Stimulated activated CD4-positive, alpha-beta T cell treated with anti-CD3 and anti-CD28 coated beads, Interleukin-2, amount 100 ng/mL, for 24 hours (primary cell): Measurements from ENCODE around the gene ZFAND3.
A peak's percentile ranks its signal among the peaks of the same experiment; 100 is the strongest.
"Not testable (repeated sequence)": the region's sequence is repeated elsewhere in the genome, so short reads cannot be mapped to it uniquely, and the experiment has no call there.

ENCODE experiments used
- DNase-seq, 2 donors: peaks; one replicate each; pipeline ENCODE4 v3.0.0-alpha.2; 2020

ZFAND3 gene

DNA sequence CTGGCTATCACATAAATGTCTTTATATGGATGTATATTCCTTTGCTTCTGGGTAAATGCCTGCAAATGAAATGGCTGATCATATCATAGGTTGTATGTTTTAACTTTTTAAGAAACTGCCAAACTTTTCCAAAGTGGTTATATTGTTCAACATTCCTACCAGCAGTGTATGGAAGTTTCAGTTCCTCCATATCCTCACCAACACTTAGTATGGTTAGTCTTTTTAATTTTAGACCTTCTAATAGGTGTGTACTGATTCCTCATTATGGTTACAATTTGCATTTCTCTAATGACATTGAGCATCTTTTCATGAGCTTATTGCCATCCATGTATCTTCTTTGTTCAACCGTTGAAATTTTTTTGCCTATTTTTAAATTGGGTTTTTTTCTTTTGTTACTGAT, 155.4 kb downstream of the ZFAND3 start:
- no peak for DNase-seq

DNA sequence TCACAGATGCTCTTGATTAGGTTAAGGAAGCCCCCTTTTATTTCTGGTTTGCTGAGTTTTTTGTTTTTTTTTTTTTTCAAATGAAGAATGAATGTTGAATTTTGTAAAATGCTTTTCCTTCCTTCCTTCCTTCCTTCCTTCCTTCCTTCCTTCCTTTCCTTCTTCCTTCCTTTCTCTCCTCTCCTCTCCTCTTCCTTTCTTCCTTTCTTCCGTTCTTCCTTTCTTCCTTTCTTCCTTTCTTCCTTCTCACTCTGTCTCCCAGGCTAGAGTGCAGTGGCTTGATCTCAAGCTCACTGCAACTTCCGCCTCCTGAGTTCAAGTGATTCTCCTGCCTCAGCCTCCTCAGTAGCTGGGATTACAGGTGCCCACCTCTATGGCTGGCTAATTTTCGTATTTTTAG, 158.2 kb downstream of the ZFAND3 start:
- no peak for DNase-seq

- no peak for DNase-seq
Observed at GRCh38 chr6:37979392-37980221, 160.1 kb downstream of the ZFAND3 start.

DNA sequence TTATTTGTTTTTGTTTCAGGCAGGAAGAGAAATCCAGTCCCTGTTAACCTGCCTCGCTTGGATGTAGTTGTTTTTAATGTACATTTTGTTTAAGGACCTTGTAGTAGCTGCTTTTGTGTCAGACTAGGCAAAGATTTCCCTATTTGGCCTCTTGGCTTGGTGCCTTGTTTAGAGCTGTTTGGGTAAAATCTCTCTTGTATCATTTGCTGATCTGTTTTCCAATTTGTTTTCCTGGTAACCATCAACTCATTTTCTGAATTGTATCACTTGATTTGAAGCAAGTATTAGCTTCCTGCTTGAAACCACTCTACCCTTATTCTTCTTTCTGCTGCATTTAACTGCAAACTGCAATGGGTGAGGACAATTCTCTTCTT, 160.7 kb downstream of the ZFAND3 start:
- DNase-seq, result no peak

GRCh38 chr6:37981626-37982025, 162.1 kb downstream of the ZFAND3 start:
- DNase-seq, result no peak

GRCh38 chr6:37982317-37982716, 162.8 kb downstream of the ZFAND3 start:
- no peak for DNase-seq

GRCh38 chr6:37983720-37984501, 164.4 kb downstream of the ZFAND3 start:
- no peak for DNase-seq

DNA sequence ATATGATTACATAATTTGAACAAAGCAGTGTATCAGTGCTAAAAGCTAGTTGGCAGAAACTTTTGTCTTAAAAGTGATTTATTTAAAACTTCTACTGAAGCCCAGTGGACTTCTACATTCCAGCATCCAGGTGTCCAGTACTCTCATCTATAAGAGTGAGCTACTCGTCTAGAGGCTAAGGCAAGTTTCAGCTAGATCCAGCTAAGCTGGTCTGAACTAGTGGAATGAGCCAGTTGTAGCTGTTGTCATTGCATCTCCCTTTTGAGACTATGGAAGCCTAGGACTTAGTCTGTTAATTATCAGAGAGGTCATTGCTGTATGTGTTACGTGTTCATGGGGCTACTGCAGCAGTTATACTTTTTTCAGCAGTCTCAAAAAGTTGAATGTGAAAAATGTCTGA, 165.1 kb downstream of the ZFAND3 start:
- no peak for DNase-seq

DNA sequence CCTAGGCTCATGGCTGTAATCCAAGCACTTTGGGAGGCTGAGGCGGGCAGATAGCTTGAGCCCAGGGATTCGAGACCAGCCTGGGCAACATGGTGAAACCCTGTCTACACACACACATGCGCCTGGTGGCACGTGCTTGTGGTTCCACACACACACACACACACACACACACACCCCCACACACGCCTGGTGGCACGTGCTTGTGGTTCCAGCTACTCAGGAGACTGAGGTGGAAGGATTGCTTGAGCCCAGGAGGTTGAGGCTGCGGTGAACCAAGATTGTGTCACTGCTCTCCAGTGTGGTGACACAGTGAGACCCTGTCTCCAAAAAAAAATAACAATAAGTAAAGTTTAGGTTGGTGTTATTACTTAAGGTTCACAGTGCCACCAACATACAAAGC, 165.8 kb downstream of the ZFAND3 start:
- peak in 1 of 2 donors; percentile 37 for DNase-seq

- peak; percentile 24 to 30 for DNase-seq
Observed at GRCh38 chr6:37987018-37987417, 167.5 kb downstream of the ZFAND3 start.

GRCh38 chr6:37987559-37987958, 168.0 kb downstream of the ZFAND3 start:
- DNase-seq, result no peak

DNA sequence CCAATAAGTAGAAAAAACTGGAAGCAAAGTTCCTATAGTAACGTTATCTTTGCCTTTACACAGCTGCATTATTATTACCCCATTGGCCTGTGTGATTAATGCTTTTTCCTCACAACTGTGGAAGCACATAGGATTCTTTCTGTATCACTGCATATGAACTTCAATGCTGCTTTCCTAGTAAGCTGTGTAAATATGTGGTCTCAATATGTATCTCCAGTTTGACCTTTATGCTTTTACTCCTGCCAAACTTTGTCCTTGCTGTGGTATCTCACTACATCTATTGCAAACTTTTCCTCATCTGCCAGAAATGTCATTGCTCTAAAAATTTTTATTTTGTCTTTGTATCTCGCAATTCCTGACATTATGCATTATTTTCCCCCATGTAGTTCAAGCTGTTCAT, 168.6 kb downstream of the ZFAND3 start:
- no peak for DNase-seq

DNA sequence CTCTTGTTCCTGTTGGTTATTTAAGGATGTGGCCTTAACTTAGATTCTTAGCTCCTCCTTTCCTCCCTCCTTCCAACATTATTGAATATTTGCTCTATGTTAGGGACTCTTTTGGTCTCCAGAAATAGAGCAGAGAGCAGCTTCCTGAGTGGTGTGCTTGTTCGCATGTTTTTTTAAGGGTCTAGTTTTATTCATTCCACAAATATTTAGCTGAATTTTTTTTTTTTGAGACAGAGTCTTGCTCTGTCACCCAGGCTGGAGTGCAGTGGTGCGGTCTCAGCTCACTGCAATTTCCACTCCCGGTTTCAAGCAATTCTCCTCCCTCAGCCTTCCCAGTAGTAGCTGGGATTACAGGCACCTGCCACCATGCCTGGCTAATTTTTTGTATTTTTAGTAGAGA, 169.2 kb downstream of the ZFAND3 start:
- no peak for DNase-seq

DNA sequence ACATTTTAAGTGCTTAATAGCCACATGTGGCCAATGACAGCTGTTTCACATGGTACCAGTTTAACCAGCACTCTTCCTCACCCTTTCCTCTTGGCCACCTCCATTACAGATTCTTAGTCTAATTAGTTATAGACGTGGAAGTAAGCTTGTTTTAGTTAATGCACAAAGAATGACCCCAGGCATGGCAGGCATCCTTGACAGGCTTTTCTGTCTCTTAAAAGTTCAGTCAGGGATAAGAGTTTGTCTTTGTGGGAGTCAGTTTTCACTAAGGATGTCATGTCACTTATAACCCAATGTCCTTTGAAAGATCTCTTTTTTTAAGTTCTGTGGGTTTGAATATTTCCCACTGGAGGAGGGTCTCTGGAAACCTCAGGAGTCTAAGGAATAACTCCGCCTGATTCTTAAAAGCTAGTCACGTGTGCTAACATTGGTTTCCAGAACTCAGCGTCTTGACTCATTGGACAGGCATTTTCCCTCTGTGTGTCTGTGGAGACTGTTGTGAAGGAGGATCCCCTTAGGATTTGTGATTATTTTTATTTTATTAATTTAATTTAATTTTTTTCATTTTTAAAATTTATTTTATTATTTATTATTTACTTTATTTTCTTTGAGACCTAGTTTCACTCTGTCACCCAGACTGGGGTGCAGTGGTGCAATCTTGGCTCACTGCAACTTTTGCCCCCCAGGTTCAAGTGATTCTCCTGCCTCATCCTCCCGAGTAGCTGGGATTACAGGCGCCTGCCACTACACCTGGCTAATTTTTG, 171.4 kb downstream of the ZFAND3 start:
- no peak for DNase-seq

DNA sequence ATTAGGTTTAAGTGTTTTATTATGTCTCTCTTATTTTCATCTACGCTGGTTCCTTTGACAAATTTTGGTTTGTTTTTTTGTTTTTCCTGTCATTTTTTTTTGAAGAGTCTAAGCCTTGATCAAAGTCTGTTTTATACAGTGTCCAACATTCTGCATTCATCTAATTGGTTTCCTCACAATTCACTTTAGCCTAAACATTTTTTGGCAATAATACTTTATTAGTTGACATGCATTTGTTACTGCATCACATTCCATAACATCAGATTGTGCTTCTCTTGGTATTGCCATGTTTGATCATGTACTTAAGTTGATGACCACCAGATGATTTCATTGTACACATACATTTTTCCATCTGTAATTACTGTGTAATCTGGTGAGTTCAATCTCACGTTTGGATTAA, 173.2 kb downstream of the ZFAND3 start:
- DNase-seq, result no peak

- not testable (repeated sequence) for DNase-seq
Observed at GRCh38 chr6:37993194-37993593, 173.7 kb downstream of the ZFAND3 start.

GRCh38 chr6:37993596-37993995, 174.1 kb downstream of the ZFAND3 start:
- no peak for DNase-seq

DNA sequence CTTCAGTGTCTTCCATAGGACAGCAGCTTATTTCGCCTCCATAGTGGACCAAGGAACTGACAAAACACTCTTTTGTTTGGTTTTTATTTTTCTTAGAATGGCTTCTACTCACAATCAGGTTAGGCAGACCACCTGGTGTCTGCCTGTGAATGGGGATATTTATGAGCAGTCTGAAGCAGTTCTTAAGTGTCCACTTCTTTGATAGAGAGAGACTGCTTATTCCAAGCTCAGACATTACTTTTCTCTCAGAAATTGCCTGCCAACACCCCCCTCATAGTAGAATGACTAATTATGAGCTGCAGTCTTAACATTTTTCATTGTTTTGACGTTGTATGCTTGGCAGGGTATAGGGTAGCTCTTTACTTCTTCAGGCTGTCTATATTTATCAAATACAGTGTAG, 174.7 kb downstream of the ZFAND3 start:
- no peak for DNase-seq

- no peak for DNase-seq
Observed at GRCh38 chr6:37998366-37998765, 178.8 kb downstream of the ZFAND3 start.

GRCh38 chr6:38001386-38001785, 181.9 kb downstream of the ZFAND3 start:
- no peak for DNase-seq

DNA sequence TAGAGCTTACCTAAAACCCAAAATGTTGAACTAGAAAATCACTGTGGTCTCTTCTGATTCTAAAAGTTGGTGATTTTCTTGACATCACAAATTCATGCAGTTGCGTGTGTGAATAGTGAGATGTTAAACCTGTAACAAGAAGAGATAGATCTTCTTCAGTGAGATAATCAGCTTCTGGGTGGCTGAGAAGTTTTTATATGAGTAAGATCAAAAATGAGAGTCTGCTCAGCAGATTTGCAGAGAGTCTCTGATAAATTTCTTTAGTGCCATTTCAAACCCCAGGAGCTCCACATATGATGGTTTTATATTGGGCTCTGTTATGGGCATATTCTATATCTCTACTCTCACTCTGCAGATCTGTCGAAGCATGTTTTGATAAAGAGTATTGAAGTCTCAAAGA, 185.4 kb downstream of the ZFAND3 start:
- no peak for DNase-seq

- DNase-seq, result no peak
Observed at GRCh38 chr6:38011937-38012336, 192.4 kb downstream of the ZFAND3 start.

DNA sequence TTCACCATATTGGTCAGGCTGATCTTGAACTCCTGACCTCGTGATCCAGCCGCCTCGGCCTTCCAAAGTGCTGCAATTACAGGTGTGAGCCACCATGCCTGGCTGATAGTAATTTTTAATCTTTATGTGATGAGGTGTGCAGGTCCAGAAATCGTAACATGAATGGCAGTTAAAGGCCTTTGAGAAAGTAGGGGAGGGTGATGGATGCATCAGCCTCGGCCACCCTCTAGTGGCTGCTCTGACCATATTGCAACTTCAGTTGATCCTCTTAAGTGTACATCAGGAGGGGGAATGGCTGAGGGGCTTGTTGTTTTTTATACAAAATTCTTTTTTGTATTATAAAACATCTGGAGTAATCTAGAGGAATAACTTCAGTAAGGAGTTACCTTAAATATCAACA, 193.0 kb downstream of the ZFAND3 start:
- DNase-seq, result peak in 1 of 2 donors; percentile 16

GRCh38 chr6:38015341-38015740, 195.8 kb downstream of the ZFAND3 start:
- no peak for DNase-seq
